ENCODE results near the gene COQ3.

DNA sequence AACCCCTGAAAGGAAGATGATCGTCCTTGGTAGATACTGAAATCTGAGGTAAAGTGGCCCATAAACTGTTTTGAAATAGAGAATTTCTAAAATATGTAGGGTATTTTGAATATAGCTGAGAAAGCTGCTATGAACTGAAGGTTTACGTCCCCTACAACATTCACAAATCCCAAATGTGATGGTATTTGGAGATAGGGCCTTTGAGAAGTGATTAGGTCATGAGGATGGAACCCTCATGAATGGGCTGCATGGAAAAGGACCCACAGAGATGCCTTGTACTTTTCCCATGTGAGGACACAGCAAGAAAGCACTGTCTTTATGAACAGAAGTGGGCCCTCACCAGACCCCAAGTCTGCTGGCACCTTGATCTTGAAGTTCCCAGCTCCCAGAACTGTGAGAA, 37.9 kb upstream of the COQ3 start:
- no peak for TF ChIP-seq POLR2A (IDR thresholded peaks at IDR 0.05; ENCODE audit: low read depth, low read length)
- no peak for TF ChIP-seq POLR2AphosphoS5 (IDR thresholded peaks at IDR 0.05; ENCODE audit: low read depth, low read length)
- no peak for TF ChIP-seq TAF1 (IDR thresholded peaks at IDR 0.05; ENCODE audit: borderline replicate concordance, low read depth, low read length)
